ENCODE data around the gene ARL2.

The ARL2 gene

GRCh38 chr11:65059523-65059922 lies 45.6 kb downstream of the ARL2 start:
- Histone ChIP-seq H4K20me1 (ENCODE audit: insufficient read depth) (no peaks in the 10 kb centered on the region), H3K27ac (no peak overlapping the region), H3K79me2 (ENCODE audit: insufficient read depth, low read depth) (no peaks in the 10 kb centered on the region), H3K36me3 (ENCODE audit: insufficient read depth) (no peaks in the 10 kb centered on the region), H2AFZ (ENCODE audit: low read depth) (no peak overlapping the region), H3K9ac (no peak overlapping the region), H3K27me3 (ENCODE audit: insufficient read depth, low read depth) (no peaks in the 10 kb centered on the region), H3K4me1 (ENCODE audit: low read depth, poor library complexity, severe bottlenecking) (peaks cover 20% of the 10 kb centered on the region), H3K4me2 (no peak overlapping the region), H3K4me3 (IDR thresholded peaks at IDR 0.05; ENCODE audit: insufficient read depth, low read depth, low read length) (no peak overlapping the region)
- TF ChIP-seq CTCF (conservative IDR thresholded peaks at IDR 0.05; ENCODE audit: low read depth, low read length) = no peak

- H3K4me1 ChIP-seq (ENCODE audit: low read depth, poor library complexity, severe bottlenecking) = peaks cover 16% of the 10 kb centered on the region
- no peak overlapping the region for H2AFZ ChIP-seq (ENCODE audit: low read depth)
- H3K36me3 ChIP-seq (ENCODE audit: insufficient read depth) = no peaks in the 10 kb centered on the region
- H3K4me3 ChIP-seq (IDR thresholded peaks at IDR 0.05; ENCODE audit: insufficient read depth, low read depth, low read length) = no peak overlapping the region
- H3K4me2 ChIP-seq = no peak overlapping the region
- no peak overlapping the region for H3K27ac ChIP-seq
- no peaks in the 10 kb centered on the region for H3K27me3 ChIP-seq (ENCODE audit: insufficient read depth, low read depth)
- TF ChIP-seq CTCF (conservative IDR thresholded peaks at IDR 0.05; ENCODE audit: low read depth, low read length) = no peak
- no peaks in the 10 kb centered on the region for H3K79me2 ChIP-seq (ENCODE audit: insufficient read depth, low read depth)
- H3K9ac ChIP-seq = no peak overlapping the region
- no peaks in the 10 kb centered on the region for H4K20me1 ChIP-seq (ENCODE audit: insufficient read depth)
These were observed 46.2 kb downstream of the ARL2 start for GRCh38 chr11:65059959-65060824.

- no peak overlapping the region for H3K4me2 ChIP-seq
- H3K4me1 ChIP-seq (ENCODE audit: low read depth, poor library complexity, severe bottlenecking) = peaks cover 8% of the 10 kb centered on the region
- no peak overlapping the region for H3K27ac ChIP-seq
- H4K20me1 ChIP-seq (ENCODE audit: insufficient read depth) = no peaks in the 10 kb centered on the region
- H3K9ac ChIP-seq = no peak overlapping the region
- H3K79me2 ChIP-seq (ENCODE audit: insufficient read depth, low read depth) = no peaks in the 10 kb centered on the region
- no peak overlapping the region for H3K4me3 ChIP-seq (IDR thresholded peaks at IDR 0.05; ENCODE audit: insufficient read depth, low read depth, low read length)
- H3K27me3 ChIP-seq (ENCODE audit: insufficient read depth, low read depth) = no peaks in the 10 kb centered on the region
- H2AFZ ChIP-seq (ENCODE audit: low read depth) = no peak overlapping the region
- no peak for TF ChIP-seq CTCF (conservative IDR thresholded peaks at IDR 0.05; ENCODE audit: low read depth, low read length)
- H3K36me3 ChIP-seq (ENCODE audit: insufficient read depth) = no peaks in the 10 kb centered on the region
These were observed 47.0 kb downstream of the ARL2 start for GRCh38 chr11:65060913-65061408.

DNA sequence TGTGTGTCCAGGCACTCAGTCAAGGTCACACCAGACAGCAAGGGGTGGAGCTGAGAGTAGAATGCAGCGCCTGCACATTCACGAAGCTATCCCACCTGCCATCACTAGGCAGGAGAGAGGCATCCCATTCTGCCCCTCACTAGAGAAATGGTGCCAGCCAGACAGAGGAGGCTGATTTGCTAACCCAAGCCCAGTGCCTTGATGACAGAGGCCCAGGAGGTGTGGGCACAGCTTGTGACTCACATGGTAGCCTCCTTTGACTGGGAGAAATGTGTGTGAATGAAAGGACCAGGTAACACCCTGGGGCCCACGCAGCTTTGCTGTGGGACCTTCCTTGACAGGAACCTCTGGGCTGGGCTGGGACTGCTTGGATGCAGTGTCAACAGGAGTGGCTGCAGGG lies 49.6 kb downstream of the ARL2 start:
- TF ChIP-seq CTCF (conservative IDR thresholded peaks at IDR 0.05; ENCODE audit: low read depth, low read length) = no peak

More for the DNA sequence above, 49.6 kb downstream of the ARL2 start:
- Histone ChIP-seq H3K36me3 (ENCODE audit: insufficient read depth) (no peaks in the 10 kb centered on the region), H3K4me1 (ENCODE audit: low read depth, poor library complexity, severe bottlenecking) (peaks cover 6% of the 10 kb centered on the region), H4K20me1 (ENCODE audit: insufficient read depth) (no peaks in the 10 kb centered on the region), H3K4me2 (no peak overlapping the region), H3K27ac (no peak overlapping the region), H3K79me2 (ENCODE audit: insufficient read depth, low read depth) (no peaks in the 10 kb centered on the region), H2AFZ (ENCODE audit: low read depth) (no peak overlapping the region), H3K9ac (no peak overlapping the region), H3K4me3 (IDR thresholded peaks at IDR 0.05; ENCODE audit: insufficient read depth, low read depth, low read length) (no peak overlapping the region), H3K27me3 (ENCODE audit: insufficient read depth, low read depth) (no peaks in the 10 kb centered on the region)

Data from KMS-11 (cell line).